Superior temporal gyrus (tissue), 1 donor: ENCODE data around the gene BBS1.
"Not testable (repeated sequence)": the region's sequence is repeated elsewhere in the genome, so short reads cannot be mapped to it uniquely, and the experiment has no call there.

Experiments
- DNase-seq: peaks from one replicate; pipeline ENCODE4 v3.0.0-alpha.2; 2016; ENCODE audit errors: extremely low spot score

BBS1 gene

GRCh38 chr11:66570850-66571180, 60.4 kb downstream of the BBS1 start:
- DNase-seq: no peak

GRCh38 chr11:66579017-66579606, 68.7 kb downstream of the BBS1 start:
- DNase-seq: peak; percentile 80

- DNase-seq: no peak
Observed at GRCh38 chr11:66580803-66581202, 70.4 kb downstream of the BBS1 start.

- no peak for DNase-seq
Observed at GRCh38 chr11:66581261-66581660, 70.8 kb downstream of the BBS1 start.

- not testable (repeated sequence) for DNase-seq
Observed at GRCh38 chr11:66582565-66583147, 72.2 kb downstream of the BBS1 start.
